Measurements from ENCODE around the gene GUCD1.

- TF ChIP-seq GATA3 (IDR thresholded peaks at IDR 0.05; ENCODE audit: low read depth, low read length) = no peak
- TF ChIP-seq GATA2 (IDR thresholded peaks at IDR 0.05; ENCODE audit: low read depth, low read length) = no peak
Measured at GRCh38 chr22:24594569-24595120, 39.7 kb upstream of the GUCD1 start.

All from SH-SY5Y (cell line).